NCI-H526 treated with DMSO at 0.1 percent for 48 hours (cell line): ENCODE results near the gene HTR4.
"Not testable (repeated sequence)": the region's sequence is repeated elsewhere in the genome, so short reads cannot be mapped to it uniquely, and the experiment has no call there.

Experiments
- DNase-seq: peaks from one replicate; lab custom pipeline; 2025; lab: John Stamatoyannopoulos, UW

The HTR4 gene

GRCh38 chr5:148653836-148654781, at the start of gene HTR4:
Gene HTR4, minus strand, starts transcription at chr5:148654527. Its CDS starts 17,513 bp downstream, at chr5:148637014.
- no peak for DNase-seq

GRCh38 chr5:148702019-148702596, 47.8 kb upstream of the HTR4 start:
- no peak for DNase-seq

- no peak for DNase-seq
These were observed 44.7 kb upstream of the HTR4 start for GRCh38 chr5:148699028-148699427.

- DNase-seq, result no peak
These were observed 43.5 kb upstream of the HTR4 start for GRCh38 chr5:148697809-148698196.

- DNase-seq, result no peak
These were observed 43.0 kb upstream of the HTR4 start for GRCh38 chr5:148697180-148697808.

GRCh38 chr5:148696187-148697036, 42.1 kb upstream of the HTR4 start:
- DNase-seq, result no peak

- DNase-seq, result no peak
These were observed 36.6 kb upstream of the HTR4 start for GRCh38 chr5:148690945-148691344.

- DNase-seq, result no peak
These were observed 34.5 kb upstream of the HTR4 start for GRCh38 chr5:148688787-148689186.

GRCh38 chr5:148687871-148688270, 33.5 kb upstream of the HTR4 start:
- no peak for DNase-seq

GRCh38 chr5:148687427-148687826, 33.1 kb upstream of the HTR4 start:
- peak; percentile 66 for DNase-seq

- DNase-seq, result no peak
These were observed 32.3 kb upstream of the HTR4 start for GRCh38 chr5:148686660-148687059.

- DNase-seq, result no peak
These were observed 31.3 kb upstream of the HTR4 start for GRCh38 chr5:148685520-148686134.

- no peak for DNase-seq
These were observed 30.2 kb upstream of the HTR4 start for GRCh38 chr5:148684528-148684927.

GRCh38 chr5:148683651-148684050, 29.3 kb upstream of the HTR4 start:
- DNase-seq, result no peak

GRCh38 chr5:148682058-148683026, 28.0 kb upstream of the HTR4 start:
- no peak for DNase-seq

GRCh38 chr5:148681157-148682057, 27.1 kb upstream of the HTR4 start:
- no peak for DNase-seq

- not testable (repeated sequence) for DNase-seq
These were observed 19.4 kb upstream of the HTR4 start for GRCh38 chr5:148673704-148674103.

GRCh38 chr5:148666353-148666752, 12.0 kb upstream of the HTR4 start:
- no peak for DNase-seq

GRCh38 chr5:148665431-148665830, 11.1 kb upstream of the HTR4 start:
- peak; percentile 13 for DNase-seq
